ENCODE measurements around the gene DLGAP5.

The DLGAP5 gene

DNA sequence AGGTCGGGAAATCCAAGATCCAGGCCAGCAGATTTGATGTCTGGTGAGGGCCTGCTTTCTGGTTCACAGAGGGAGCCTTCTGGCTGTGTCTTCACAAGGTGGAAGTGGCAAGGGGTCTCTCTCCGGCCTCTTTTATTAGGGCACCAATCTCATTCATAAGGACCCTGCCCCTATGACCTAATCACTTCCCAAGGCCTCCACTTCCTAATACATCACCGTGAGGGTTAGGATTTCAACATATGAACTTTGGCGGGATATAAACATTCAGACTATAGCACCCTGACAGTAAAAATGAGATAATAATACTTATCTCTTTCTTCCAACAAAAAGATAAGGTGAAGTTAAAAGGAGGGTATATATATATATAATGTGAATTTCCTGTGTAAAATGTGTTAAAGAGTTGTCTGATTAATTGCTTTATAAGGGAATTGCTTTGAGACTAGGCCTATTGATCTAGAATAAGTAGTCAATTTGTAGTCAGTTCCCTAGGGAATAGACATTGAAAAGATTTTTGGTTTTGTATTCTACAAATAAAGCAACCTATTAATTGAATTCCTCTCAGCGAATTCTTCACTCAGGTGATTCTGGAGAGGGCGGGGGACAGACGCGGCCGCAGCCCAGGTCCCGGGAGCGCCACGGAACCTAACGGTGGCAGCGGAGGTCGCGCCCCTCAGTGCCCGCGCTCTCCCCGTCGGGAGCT, 62.8 kb downstream of the DLGAP5 start:
- no peak for DNase-seq

DNA sequence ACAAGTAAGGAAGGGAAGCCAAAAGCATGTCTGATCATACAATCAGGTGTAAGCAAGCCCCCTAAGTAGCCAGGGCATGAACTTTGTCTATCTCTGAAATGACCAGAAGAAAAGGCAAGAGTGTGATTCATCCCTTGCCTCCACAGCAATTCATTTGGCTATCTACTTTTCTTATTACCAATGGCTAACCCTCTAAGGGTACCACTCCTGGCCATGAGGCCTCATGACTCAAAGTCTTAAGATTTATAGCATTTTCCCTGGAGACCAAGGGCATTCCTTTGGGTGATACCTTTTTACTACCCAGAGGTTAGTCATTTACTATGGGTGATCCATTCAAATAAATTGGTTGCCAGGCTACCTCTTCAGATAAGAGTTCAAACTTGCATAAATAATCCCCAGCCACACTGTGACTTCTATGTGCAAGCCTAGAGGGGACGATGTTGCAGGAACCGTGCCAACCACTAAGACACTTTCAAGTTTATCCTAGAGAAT, 63.9 kb downstream of the DLGAP5 start:
- no peak for DNase-seq

DNA sequence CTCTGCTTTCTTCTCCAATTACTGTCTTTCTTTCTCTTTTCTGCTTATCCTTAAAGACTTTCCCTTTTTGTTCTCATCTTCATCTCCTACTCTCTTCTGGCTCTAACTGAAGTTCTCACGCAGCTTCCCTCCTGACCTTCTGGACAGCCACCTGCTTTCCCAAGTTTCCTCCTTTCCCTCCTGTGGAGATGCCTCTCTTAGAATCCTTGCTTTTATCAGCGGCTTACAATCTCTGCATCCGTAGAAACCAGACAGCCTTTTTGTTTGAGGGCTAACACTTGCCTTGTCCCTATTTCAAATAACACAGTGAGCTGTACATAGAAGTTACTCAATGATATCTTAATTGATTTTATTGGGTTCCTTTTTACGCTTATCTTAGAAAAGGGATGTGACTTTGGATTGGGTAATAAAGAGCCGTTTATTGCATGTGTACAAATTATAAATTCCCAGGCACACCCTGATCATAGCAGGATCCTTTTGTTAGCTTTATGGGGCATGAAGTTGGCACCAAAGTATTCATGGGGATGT, 64.4 kb downstream of the DLGAP5 start:
- no peak for DNase-seq

DNA sequence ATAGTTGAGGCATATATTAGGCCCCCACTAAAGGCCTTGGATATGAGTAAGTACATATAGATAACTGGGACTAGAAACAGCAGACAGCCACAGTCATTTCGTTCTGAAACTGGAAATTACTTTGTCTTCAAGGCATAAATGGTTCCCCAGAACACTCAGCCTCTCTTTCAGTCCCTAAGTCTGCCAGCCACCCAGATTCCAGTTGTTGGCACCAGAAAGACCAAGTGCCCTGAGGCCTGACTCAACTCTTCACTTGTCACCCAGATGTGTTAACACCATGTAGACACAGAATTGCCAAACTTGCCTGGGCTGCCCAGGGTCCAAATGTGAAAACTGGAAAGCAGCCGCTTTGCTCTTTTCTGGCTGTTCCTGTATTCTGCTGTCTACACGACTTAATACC, 65.4 kb downstream of the DLGAP5 start:
- no peak for DNase-seq

DNA sequence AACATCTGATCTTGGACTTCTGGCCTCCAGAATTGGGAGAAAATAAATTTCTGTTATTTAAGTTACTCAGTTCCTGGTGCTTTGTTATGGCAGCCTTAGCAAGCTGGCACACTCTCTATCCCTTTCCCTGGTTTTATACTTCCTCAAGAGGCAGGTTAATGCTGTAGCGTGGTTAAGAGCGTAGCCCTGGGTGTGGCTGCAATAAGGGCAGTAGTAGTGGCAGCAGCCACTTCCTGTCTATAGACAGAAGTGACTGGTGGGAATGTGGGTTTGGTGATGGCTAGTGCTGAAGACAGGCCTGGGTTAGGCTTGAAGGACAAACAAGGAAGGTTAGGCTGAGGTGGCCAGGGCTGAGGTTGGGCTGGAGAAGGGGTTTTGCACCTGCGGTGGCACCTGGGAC, 66.0 kb downstream of the DLGAP5 start:
- DNase-seq = peak; percentile 78 to 82

DNA sequence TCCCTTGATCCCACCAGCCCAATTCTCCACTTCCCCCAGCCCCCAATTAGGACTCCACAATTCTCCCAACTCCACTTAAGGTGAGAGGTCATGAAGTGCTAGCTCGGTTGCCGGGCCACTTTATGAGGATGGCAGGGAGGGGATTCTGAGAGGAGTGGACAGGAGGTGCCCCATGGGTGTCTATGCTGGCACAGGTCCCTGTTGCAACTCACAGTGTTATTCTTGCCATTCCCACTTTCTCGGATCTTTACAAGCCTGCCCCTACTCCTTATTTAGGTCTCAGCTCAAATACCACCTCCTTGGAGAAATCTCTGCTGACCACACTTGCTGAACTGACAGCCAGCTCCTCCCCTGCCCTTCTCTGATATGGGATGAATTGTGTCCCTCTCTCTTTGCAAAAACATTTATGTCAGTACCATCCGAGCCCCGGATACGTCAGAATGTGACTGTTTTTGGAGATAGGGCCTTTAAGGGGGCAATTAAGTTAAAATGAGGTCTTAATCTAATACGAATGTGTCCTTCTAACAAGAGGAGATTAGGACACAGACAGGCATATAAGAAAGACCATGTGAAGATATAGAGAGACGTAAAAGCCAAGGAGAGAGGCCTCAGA, 66.5 kb downstream of the DLGAP5 start:
- DNase-seq = no peak

DNA sequence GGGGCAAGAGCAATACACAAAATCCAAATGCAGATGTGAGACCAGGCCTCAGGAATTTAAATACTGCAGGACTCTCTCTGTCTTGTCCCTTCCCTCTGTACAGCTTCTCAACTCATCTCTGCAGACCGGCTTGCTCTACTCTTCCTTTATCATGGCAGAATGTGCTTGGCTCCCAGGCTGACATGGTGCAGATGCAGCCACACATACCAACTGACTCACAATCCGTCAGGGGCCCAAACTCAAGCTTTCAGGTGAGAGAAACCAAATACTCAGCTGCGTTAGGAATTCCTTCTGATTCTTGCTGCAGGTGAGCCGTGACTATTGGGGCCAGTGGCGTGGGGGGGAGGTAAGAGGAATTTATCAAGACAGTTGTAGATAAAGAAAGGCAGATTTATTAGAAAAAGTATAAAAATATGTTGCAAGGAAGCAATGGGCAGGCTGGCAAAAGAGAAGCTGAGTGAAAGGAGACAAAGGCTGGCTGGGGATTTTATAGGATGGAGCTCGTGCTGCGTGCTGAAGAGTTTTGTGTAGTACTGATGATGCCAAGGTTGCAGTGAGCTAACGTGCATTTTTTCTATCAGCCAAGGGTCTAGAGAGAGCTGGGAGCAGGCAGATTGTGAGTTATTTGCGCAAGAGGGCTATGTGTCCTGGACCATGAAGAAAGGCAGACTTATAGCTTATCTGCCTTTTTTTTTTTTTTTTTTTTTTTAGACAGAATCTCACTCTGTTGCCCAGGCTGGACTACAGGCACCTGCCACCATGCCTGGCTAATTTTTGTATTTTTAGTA, 67.3 kb downstream of the DLGAP5 start:
- DNase-seq = no peak

DNA sequence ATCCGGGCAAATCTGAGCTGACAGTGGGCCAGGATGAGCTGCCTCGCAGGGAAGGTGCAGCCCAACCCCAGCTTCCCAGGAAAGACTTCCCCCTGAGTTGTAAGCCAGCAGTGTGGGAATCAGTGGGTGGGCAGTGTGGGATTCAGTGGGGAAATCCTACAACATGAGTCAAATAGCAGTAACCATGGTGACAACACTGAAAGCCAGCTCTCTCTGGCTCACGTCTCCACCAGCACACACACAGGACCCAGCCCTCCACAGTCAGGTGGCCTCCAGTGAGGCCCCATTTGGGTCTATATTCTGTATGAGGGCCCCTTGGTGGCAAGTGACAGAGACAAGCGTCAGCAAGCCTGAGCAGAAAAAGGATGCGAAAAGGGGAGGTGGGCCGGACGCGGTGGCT, 68.3 kb downstream of the DLGAP5 start:
- DNase-seq = no peak

DNA sequence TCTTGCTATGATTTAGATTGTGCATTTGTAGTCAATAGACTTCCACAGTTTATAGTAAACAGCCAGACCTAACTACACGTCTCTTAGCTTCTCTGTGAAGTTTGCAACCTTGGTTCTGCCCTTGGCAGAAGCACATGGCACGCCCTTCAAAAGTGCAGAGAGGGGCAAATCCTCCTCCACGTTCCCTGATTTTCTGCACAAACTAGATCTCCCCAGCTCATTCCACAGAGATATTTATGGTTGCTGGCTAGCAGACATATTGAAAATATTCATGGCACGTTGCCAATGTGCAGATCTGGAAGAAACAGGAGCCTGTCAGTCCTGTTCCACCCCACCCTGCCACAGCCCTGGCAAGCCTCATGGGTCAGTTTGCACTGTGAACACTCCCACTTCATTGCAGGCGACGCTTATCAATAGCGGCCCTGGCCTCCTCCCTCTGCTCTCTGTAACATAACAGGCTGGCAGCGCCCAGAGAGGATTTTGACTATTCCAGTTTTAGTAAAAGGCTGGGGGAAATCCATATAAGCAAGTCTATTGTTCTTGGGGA, 68.9 kb downstream of the DLGAP5 start:
- DNase-seq = no peak

DNA sequence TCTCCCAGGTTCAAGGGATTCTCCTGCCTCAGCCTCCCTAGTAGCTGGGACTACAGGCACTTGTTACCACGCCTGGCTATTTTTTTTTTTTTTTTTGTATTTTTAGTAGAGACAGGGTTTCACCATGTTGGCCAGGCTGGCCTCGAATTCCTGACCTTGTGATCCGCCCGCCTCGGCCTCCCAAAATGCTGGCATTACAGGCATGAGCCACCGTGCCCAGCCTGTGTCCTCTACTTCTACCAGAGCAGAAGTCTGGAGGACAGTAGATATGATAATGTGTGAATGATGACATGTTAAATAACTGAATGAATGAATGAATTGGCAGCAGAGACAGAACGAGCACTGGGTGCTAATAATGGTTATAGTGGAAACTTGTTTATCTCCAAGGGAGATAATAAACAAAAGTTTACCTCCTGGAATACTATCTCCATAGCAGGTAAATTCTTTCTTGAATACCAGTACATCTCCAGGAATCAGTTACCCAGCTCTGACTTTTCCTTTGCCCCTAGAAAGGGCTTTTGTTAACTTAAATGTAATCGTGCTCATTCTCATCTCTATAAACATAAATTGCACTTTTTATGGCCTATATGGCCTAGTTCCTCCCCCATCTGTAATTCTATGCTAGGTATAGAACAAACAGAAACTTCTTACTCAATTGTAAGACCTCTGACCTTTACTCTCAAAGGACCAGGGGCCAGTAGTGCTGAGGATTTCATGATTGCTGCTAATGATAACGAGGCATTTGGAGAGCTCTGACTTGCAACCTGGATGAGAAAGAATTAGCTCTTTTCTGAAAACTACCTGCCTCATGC, 69.6 kb downstream of the DLGAP5 start:
- no peak for DNase-seq

DNA sequence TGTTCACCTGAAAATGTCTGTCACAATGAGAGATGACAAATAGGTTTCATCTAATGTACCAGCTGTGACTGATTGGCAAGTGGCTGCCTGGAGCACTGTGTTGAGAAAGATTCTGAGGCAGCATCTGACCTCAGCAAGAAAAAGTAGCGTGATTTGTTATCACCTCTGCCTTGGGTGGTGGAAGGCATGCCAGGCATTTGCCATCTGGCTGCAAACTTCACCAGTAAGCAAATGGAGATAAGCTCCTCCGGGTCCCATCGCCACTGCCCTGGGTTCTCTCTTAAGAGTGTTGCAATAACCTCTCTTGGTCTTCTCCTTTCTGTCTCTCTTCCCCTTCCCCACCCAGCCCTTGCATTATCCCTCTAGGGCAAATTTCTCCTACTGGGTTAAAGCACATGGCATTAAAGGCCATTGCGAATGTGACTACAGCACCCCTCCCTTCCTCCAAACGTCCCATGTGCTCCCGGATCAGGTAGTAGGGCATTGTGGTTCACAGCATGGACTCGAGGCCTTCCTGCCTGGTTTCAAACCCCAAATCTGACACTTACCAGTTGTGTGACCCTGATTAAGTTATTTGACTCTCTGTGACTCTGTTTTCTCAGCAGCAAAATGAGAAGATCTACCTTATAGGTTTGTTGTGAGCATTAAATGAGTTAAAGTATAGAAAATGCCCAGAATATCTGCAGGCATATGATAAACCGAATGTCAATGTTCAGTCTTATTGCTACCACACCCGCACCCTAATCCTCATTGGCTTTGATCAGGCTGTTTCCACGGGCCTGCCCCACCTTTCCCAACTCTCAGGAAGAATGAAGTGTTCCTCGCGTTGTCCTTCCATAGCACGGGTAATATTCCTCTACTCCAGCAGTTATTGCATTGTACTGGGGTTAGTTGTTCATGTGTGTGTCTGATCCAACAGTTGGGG, 70.6 kb downstream of the DLGAP5 start:
- peak; percentile 85 to 87 for DNase-seq

DNA sequence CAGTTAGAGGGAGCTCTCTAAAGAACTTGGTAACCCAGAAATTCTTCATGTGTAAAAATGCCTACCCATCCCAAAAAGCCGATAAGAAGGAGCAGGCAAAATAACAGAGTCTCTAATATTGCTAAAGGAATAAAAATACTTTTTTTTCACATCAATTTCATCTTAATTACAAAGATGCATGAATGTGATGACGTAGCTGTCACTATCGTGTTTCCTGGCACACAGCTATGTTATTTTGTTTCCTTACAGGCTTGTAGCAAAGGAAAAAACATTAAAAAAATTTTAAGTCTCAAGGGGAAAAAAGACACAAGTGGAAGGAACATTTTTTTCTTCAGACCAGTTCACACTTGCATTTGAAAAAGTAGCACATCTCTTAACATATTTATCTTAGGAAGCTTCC, 72.6 kb downstream of the DLGAP5 start:
- no peak for DNase-seq

DNA sequence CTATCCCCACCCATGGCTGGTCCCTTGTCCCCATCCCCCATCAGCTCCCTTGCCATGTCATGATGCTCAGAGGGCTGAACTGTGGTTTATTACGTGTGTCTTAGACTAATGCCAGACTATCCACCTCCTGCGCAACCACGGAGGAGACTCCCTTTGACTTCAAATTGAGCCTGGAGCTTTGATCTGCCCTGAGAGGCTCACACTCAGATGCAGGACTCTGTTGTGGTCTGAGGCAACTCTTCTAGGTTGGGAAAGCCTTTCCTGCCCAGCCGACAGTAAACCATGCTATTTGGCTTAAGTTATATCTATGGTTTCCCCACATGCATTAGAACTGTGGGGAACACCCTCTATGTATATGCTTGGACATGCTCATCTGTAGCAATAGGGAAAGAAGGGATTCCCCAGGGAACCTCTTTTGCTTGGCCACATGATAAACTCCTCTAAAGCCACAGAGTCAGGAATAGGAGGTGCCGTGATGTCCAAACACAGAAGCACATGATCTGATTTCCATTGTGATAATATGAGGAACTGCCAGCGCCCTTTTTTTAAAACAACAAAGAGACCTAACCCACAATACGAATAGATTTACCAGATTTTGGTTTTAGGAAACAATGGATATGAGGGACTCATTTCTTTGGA, 73.5 kb downstream of the DLGAP5 start:
- DNase-seq = peak; percentile 83 to 85

DNA sequence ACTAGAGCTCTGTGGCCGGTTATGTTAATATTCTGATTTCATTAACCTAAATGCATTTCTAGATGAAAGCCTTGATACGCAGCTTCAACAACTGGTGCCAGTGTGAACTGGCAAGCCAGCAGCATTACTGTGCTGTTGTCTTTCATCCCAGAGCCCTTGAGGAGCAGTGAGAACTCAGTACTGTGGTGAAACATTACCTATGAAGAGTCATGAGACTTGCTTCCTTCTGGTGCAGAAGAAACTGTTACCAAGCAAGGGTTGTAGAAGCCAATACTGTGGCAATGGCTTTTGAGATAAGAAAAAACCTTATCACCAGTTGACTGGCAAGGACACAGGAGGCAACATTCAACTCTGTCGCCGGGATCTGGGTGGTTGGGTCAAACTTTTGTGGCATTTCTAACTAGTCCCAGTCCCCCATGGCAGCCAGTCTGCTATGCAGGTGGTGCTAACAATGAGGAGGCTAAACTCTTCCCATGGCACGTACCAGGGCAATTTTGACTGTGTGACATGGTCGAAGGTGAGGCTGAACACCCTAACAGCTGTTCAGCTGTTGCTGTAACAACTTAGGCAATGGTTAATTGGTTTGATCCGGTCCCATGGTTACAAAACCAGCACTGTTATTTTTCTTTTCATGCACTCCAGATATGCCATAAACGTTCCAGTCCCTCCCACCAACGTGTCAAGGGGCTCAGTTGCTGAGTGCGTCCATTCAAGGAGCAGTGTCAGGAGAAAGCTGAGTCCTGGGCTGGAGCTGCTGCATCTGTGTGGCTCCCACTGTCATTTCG, 74.9 kb downstream of the DLGAP5 start:
- DNase-seq = no peak

DNA sequence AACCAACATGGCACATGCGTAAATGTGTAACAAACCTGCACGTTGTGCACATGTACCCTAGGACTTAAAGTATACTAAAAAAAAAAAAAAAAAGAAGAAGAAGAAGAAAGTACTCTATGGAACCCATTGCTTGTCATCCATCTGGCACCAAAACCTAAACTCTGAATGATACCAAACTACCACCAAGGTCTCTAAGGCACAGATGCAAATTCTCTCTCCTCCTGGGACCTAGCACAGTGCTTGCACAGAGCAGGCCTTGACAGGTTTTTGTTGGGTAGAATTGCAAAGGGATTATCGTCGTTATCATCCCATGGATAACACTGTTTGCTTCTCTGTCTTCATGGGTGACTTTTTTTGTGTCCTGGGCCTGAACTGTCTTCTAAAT, 75.5 kb downstream of the DLGAP5 start:
- no peak for DNase-seq

DNA sequence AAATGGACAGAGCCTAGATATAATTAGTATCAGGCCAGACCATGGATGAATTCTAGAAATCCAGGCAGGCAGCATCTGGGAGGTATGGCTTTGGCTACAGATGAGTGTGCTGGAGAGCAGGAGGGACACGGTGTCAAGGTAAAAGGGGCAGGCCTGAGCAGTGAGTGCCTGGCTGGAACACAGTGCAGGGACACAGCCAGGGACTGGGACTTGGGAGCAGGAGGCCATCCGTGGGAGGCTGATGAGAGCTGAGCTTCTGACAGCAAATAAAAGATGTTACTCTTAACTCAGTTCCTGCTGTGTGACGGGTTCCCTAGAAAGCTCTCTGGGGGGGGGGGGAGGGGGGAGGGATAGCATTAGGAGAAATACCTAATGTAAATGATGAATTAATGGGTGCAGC, 75.9 kb downstream of the DLGAP5 start:
- no peak for DNase-seq

DNA sequence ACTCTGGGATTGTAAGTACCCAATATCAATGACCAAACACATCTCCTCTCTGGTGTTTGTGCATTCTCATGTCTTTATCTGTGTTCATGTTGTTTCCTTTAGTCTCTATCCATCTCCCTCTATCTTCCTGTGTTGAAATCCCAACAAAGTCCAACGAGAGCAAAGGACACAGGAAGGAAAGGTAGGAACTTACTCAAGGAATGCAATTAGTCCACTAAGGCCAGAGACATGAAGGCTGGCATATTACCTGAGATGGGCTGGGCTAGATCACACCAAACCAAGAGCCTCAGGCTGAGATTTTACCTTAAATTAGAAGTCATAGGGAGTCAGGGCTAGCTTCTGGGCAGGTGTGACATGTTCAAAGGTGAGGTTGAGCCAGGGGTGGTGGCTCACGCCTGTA, 76.7 kb downstream of the DLGAP5 start:
- DNase-seq = no peak

DNA sequence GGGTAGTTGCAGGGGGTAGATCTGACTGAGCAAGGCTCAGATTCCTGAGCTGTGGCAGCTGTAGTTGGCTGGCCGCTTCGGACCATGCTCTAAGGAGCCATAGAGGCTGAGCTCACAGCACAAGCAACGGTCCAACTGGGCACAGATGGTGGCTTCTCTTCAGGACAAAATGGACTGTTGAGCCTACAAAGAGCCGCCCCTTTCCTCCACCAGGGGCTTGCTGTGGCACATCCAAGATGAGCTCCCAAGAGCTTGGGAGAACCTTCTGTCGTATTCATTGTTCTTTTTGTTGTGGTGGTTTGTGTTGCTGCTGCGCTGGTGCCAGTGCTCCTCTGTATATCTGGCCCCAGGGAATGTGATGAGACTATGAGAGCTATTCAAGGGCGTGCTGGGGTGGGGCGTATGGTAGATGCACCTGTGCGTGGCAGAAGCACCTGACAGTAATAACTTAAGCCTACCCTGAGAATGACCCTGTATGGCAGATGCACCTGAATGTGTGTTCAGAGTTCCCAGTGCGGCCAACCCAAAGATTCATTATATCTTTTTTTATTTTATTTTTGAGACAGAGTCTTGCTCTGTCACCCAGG, 80.2 kb downstream of the DLGAP5 start:
- DNase-seq = no peak

DNA sequence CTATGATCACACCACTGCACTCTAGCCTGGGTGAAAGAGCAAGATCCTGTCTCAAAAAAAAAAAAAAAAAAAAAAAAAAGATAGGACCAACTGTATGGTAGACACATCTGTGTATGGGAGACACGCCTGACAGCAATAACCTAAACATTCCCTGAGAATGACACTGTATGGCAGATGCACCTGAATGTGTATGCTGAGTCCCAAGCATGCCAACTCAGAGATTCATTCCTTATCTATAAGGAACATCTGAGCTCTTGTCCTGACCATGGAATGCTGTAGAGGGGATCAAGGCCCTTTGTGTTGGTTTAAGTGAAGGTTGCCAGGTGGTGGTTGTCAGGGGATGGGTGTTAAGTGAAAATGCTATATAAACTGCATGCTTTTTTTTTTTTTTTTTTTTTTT, 81.5 kb downstream of the DLGAP5 start:
- DNase-seq = no peak
